HG02759 (cell line): ENCODE measurements around the gene CCDC57.

Experiments
- ATAC-seq: cut with Tn5 transposase; IDR thresholded peaks from one replicate; pipeline ENCODE4 v1.9.1; 2021; ENCODE audit warnings: mild to moderate bottlenecking, moderate library complexity; ENCODE audit not compliant: unreplicated experiment

CCDC57 gene

GRCh38 chr17:82112181-82112913 is 100.3 kb downstream of the CCDC57 start:
- no peak for ATAC-seq

- no peak for ATAC-seq
Observed at GRCh38 chr17:82110298-82110697, 102.3 kb downstream of the CCDC57 start.

- ATAC-seq: no peak
Observed at GRCh38 chr17:82108961-82109475, 103.6 kb downstream of the CCDC57 start.

GRCh38 chr17:82108496-82108945 is 104.1 kb downstream of the CCDC57 start:
- ATAC-seq: no peak

- no peak for ATAC-seq
Observed at GRCh38 chr17:82108038-82108437, 104.6 kb downstream of the CCDC57 start.

GRCh38 chr17:82107341-82107860 is 105.2 kb downstream of the CCDC57 start:
- ATAC-seq: no peak

- ATAC-seq: no peak
Observed at GRCh38 chr17:82106688-82107305, 105.8 kb downstream of the CCDC57 start.

- peak; percentile 86 for ATAC-seq
Observed at GRCh38 chr17:82105882-82106687, 106.6 kb downstream of the CCDC57 start.

- ATAC-seq: no peak
Observed at GRCh38 chr17:82105417-82105881, 107.2 kb downstream of the CCDC57 start.

- no peak for ATAC-seq
Observed at GRCh38 chr17:82104797-82105416, 107.7 kb downstream of the CCDC57 start.

- no peak for ATAC-seq
Observed at GRCh38 chr17:82103553-82104451, 108.8 kb downstream of the CCDC57 start.

GRCh38 chr17:82101767-82102679 is 110.6 kb downstream of the CCDC57 start:
- no peak for ATAC-seq

GRCh38 chr17:82101301-82101715 is 111.3 kb downstream of the CCDC57 start:
- ATAC-seq: no peak

- no peak for ATAC-seq
Observed at GRCh38 chr17:82100502-82101298, 111.9 kb downstream of the CCDC57 start.

- ATAC-seq: peak; percentile 8
Observed at GRCh38 chr17:82098939-82099763, 113.5 kb downstream of the CCDC57 start.

- ATAC-seq: peak; percentile 69
Observed at GRCh38 chr17:82098169-82098938, 114.3 kb downstream of the CCDC57 start, which contains the start of gene FASN. TSS of gene FASN (minus strand) at chr17:82098236. CDS start at chr17:82096445, 1,791 bp downstream.
